Neutrophil (primary cell): ENCODE measurements around the gene ADCY10.

ENCODE experiments used
- H3K27ac ChIP-seq: fragments of 200-600 bp; sonication (generic); 2 replicates; pipeline ENCODE4 v1.5.1; 2016; ENCODE audit warnings: mild to moderate bottlenecking, moderate library complexity
- H3K27me3 ChIP-seq: fragments of 200-600 bp; sonication (generic); 2 replicates; pipeline ENCODE4 v1.6.0; 2016; ENCODE audit warnings: mild to moderate bottlenecking
- H3K36me3 ChIP-seq: fragments of 200-600 bp; sonication (generic); 2 replicates; pipeline ENCODE4 v1.5.1; 2017
- H3K4me1 ChIP-seq, 2 experiments: fragments of 200-600 bp in 1 of 2; sonication (generic) in 1 of 2; 1 replicate in 1 of 2; 2 replicates in 1 of 2; pipeline versions ENCODE4 v1.5.1 to v1.6.1; 2013 to 2016; ENCODE audit warnings: low read depth in 1 of 2, low read length in 1 of 2, mild to moderate bottlenecking in 1 of 2, moderate library complexity in 1 of 2; ENCODE audit not compliant: control insufficient read depth in 1 of 2, insufficient read depth in 1 of 2
- H3K4me3 ChIP-seq, 2 experiments: fragments of 200-600 bp in 1 of 2; sonication (generic) in 1 of 2; 1 replicate in 1 of 2; 2 replicates in 1 of 2; pipeline ENCODE4 v1.5.1; 2013 to 2016; ENCODE audit warnings: low read depth in 1 of 2, low read length in 1 of 2, mild to moderate bottlenecking in 1 of 2, moderate library complexity in 1 of 2
- H3K9me3 ChIP-seq: fragments of 200-600 bp; sonication (generic); 2 replicates; pipeline ENCODE4 v1.5.1; 2016
- CTCF ChIP-seq: fragments of 200-600 bp; sonication (generic); IDR thresholded peaks from 2 replicates; pipeline ENCODE4 v1.5.1; 2016; ENCODE audit warnings: antibody characterized with exemption

Gene ADCY10

DNA sequence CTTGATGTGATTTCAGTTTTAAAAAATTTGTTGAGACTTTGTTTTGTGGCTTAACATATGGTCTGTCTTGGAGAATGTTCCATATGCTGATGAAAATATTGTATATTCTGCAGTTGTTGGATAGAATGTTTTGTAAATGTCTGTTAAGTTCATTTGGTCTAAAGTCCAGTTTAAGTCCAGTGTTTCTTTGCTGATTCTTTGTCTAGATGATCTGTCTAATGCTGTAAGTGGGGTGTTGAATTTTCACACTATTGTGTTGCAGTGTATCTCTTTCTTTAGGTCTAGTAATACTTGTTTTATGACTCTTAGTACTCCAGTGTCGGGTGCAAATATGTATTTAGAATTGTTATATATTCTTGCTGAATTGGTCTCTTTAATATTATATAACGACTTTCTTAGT, 33.8 kb upstream of the ADCY10 start:
- no peaks in the 10 kb centered on the region for H3K27me3 ChIP-seq
- peaks cover 7% of the 10 kb centered on the region for H3K36me3 ChIP-seq
- H3K9me3 ChIP-seq, result no peaks in the 10 kb centered on the region
- H3K4me1 ChIP-seq, result no peaks in the 10 kb centered on the region
- no peak overlapping the region for H3K4me3 ChIP-seq
- H3K27ac ChIP-seq, result no peak overlapping the region
- no peak for TF ChIP-seq CTCF

DNA sequence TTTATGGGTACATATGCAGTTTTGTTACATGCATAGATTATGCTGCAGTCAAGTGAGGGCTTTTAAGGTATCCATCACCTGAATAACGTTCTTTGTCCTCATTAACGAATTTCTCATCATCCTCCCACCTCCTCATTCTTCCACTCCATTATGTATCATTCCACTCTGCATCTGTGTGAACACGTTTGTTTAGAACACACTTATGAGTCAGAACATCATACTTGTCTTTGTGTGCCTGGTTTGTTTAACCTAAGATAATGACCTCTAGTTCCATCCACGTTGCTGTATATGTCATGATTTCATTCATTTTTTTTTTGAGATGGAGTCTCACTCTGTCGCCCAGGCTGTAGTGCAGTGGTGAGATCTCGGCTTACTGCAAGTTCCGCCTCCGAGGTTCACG, 29.6 kb upstream of the ADCY10 start:
- Histone ChIP-seq H3K36me3 (no peaks in the 10 kb centered on the region), H3K27ac (no peak overlapping the region), H3K4me3 (no peak overlapping the region), H3K9me3 (no peaks in the 10 kb centered on the region), H3K4me1 (peaks cover 1 to 2% of the 10 kb centered on the region in 2 experiments), H3K27me3 (no peaks in the 10 kb centered on the region)
- TF ChIP-seq CTCF, result no peak

- peaks cover 15 to 20% of the 10 kb centered on the region in 2 experiments for H3K4me1 ChIP-seq
- no peak overlapping the region for H3K4me3 ChIP-seq
- no peaks in the 10 kb centered on the region for H3K9me3 ChIP-seq
- H3K36me3 ChIP-seq, result no peaks in the 10 kb centered on the region
- TF ChIP-seq CTCF, result no peak
- H3K27ac ChIP-seq, result no peak overlapping the region
- no peaks in the 10 kb centered on the region for H3K27me3 ChIP-seq
These were observed 26.3 kb upstream of the ADCY10 start for GRCh38 chr1:167940264-167940663.

GRCh38 chr1:167938080-167938636, 24.2 kb upstream of the ADCY10 start:
- Histone ChIP-seq H3K36me3 (no peaks in the 10 kb centered on the region), H3K9me3 (no peaks in the 10 kb centered on the region), H3K4me1 (peaks cover 31 to 37% of the 10 kb centered on the region in 2 experiments), H3K4me3 (peak overlapping the region; percentile 92 to 96), H3K27ac (no peak overlapping the region), H3K27me3 (no peaks in the 10 kb centered on the region)
- no peak for TF ChIP-seq CTCF

GRCh38 chr1:167937709-167938010, 23.7 kb upstream of the ADCY10 start:
- TF ChIP-seq CTCF, result no peak
- Histone ChIP-seq H3K27ac (peak overlapping the region; percentile 95), H3K36me3 (no peaks in the 10 kb centered on the region), H3K4me1 (peaks cover 31 to 37% of the 10 kb centered on the region in 2 experiments), H3K27me3 (no peaks in the 10 kb centered on the region), H3K4me3 (peak overlapping the region; percentile 92 to 96), H3K9me3 (no peaks in the 10 kb centered on the region)
